ENCODE measurements around the gene ADGRG1.

GRCh38 chr16:57630407-57630797, 2.0 kb downstream of the ADGRG1 start:
- TF ChIP-seq, protein P1, sequence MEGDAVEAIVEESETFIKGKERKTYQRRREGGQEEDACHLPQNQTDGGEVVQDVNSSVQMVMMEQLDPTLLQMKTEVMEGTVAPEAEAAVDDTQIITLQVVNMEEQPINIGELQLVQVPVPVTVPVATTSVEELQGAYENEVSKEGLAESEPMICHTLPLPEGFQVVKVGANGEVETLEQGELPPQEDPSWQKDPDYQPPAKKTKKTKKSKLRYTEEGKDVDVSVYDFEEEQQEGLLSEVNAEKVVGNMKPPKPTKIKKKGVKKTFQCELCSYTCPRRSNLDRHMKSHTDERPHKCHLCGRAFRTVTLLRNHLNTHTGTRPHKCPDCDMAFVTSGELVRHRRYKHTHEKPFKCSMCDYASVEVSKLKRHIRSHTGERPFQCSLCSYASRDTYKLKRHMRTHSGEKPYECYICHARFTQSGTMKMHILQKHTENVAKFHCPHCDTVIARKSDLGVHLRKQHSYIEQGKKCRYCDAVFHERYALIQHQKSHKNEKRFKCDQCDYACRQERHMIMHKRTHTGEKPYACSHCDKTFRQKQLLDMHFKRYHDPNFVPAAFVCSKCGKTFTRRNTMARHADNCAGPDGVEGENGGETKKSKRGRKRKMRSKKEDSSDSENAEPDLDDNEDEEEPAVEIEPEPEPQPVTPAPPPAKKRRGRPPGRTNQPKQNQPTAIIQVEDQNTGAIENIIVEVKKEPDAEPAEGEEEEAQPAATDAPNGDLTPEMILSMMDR (conservative IDR thresholded peaks at IDR 0.05): no peak
- no peak for TF ChIP-seq EZH2 (IDR thresholded peaks at IDR 0.05; ENCODE audit: low read depth)
